ENCODE results near the gene THRSP.
A peak's percentile ranks its signal among the peaks of the same experiment; 100 is the strongest.
"Not testable (repeated sequence)": the region's sequence is repeated elsewhere in the genome, so short reads cannot be mapped to it uniquely, and the experiment has no call there.

Gene THRSP

DNA sequence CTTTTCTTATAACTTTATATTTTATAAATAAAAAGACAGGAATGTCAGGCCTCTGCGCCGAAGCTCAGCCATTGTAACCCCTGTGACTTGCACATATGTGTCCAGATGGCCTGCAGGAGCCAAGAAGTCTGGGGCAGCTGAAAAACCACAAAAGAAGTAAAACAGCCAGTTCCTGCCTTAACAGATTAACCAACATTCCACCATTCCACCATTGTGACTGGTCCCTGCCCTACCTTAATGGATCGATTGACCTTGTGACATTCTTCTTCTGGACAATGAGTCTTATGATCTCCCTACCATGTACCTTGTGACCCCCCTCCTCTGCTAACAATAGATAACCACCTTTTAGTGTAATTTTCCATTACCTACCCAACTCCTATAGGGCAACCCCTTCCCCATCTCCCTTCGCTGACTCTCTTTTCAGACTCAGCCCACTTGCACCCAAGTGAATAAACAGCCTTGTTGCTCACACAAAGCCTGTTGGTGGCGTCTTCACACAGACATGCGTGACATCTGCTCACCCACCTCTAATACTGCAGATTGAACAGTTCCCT, 22.9 kb downstream of the THRSP start:
- TF ChIP-seq ZFP3 (CRISPR knock-in tag; IDR thresholded peaks at IDR 0.05) = 0 out of 2 replicates have a peak, but pooled peaks have one; percentile 13
- ATAC-seq = not testable (repeated sequence)

DNA sequence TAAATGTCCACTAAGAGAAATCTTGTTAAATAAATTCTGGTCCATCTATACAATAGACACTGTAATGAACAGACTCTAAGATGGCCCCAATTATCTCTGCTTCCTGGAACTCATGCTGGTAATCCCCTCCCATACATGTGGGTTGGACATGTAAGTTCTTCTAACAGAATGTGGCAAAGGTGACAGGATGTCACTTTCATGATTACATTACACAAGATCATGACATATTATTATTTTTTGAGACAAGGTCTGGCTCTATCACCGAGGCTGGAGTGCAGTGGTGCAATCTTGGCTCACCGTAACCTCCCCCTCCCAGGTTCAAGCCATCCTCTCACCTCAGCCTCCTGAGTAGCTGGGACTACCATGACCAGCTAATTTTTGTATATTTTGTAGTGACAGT, 30.6 kb downstream of the THRSP start:
- no peak for ATAC-seq
- TF ChIP-seq SNAI2 (CRISPR knock-in tag; IDR thresholded peaks at IDR 0.05) (no peak), ZNF8 (CRISPR knock-in tag; IDR thresholded peaks at IDR 0.05) (no peak), ISL1 (CRISPR knock-in tag; IDR thresholded peaks at IDR 0.05) (no peak), ZFP3 (CRISPR knock-in tag; IDR thresholded peaks at IDR 0.05) (no peak), ESRRG (CRISPR knock-in tag; IDR thresholded peaks at IDR 0.05) (no peak), TCF4 (CRISPR knock-in tag; IDR thresholded peaks at IDR 0.05; ENCODE audit: borderline replicate concordance) (no peak), BACH2 (CRISPR knock-in tag; IDR thresholded peaks at IDR 0.05; ENCODE audit: borderline replicate concordance) (no peak), ZNF70 (CRISPR knock-in tag; IDR thresholded peaks at IDR 0.05) (no peak), OSR1 (CRISPR knock-in tag; IDR thresholded peaks at IDR 0.05) (no peak), ZFP30 (CRISPR knock-in tag; IDR thresholded peaks at IDR 0.05) (no peak), ZC3H10 (CRISPR knock-in tag; IDR thresholded peaks at IDR 0.05) (no peak), ARNTL (CRISPR knock-in tag; IDR thresholded peaks at IDR 0.05; ENCODE audit: borderline replicate concordance, low read depth) (no peak), CSDC2 (CRISPR knock-in tag; IDR thresholded peaks at IDR 0.05) (no peak)
- TF ChIP-seq, protein P1, sequence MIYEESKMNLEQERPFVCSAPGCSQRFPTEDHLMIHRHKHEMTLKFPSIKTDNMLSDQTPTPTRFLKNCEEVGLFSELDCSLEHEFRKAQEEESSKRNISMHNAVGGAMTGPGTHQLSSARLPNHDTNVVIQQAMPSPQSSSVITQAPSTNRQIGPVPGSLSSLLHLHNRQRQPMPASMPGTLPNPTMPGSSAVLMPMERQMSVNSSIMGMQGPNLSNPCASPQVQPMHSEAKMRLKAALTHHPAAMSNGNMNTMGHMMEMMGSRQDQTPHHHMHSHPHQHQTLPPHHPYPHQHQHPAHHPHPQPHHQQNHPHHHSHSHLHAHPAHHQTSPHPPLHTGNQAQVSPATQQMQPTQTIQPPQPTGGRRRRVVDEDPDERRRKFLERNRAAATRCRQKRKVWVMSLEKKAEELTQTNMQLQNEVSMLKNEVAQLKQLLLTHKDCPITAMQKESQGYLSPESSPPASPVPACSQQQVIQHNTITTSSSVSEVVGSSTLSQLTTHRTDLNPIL (CRISPR knock-in tag; IDR thresholded peaks at IDR 0.05; ENCODE audit: low read depth) = no peak
- TF ChIP-seq, protein P2, sequence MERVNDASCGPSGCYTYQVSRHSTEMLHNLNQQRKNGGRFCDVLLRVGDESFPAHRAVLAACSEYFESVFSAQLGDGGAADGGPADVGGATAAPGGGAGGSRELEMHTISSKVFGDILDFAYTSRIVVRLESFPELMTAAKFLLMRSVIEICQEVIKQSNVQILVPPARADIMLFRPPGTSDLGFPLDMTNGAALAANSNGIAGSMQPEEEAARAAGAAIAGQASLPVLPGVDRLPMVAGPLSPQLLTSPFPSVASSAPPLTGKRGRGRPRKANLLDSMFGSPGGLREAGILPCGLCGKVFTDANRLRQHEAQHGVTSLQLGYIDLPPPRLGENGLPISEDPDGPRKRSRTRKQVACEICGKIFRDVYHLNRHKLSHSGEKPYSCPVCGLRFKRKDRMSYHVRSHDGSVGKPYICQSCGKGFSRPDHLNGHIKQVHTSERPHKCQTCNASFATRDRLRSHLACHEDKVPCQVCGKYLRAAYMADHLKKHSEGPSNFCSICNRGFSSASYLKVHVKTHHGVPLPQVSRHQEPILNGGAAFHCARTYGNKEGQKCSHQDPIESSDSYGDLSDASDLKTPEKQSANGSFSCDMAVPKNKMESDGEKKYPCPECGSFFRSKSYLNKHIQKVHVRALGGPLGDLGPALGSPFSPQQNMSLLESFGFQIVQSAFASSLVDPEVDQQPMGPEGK (CRISPR knock-in tag; IDR thresholded peaks at IDR 0.05; ENCODE audit: borderline replicate concordance) = no peak
- TF ChIP-seq, protein P3, sequence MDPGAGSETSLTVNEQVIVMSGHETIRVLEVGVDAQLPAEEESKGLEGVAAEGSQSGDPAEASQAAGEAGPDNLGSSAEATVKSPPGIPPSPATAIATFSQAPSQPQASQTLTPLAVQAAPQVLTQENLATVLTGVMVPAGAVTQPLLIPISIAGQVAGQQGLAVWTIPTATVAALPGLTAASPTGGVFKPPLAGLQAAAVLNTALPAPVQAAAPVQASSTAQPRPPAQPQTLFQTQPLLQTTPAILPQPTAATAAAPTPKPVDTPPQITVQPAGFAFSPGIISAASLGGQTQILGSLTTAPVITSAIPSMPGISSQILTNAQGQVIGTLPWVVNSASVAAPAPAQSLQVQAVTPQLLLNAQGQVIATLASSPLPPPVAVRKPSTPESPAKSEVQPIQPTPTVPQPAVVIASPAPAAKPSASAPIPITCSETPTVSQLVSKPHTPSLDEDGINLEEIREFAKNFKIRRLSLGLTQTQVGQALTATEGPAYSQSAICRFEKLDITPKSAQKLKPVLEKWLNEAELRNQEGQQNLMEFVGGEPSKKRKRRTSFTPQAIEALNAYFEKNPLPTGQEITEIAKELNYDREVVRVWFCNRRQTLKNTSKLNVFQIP (CRISPR knock-in tag; IDR thresholded peaks at IDR 0.05; ENCODE audit: borderline replicate concordance, low read depth) = no peak

DNA sequence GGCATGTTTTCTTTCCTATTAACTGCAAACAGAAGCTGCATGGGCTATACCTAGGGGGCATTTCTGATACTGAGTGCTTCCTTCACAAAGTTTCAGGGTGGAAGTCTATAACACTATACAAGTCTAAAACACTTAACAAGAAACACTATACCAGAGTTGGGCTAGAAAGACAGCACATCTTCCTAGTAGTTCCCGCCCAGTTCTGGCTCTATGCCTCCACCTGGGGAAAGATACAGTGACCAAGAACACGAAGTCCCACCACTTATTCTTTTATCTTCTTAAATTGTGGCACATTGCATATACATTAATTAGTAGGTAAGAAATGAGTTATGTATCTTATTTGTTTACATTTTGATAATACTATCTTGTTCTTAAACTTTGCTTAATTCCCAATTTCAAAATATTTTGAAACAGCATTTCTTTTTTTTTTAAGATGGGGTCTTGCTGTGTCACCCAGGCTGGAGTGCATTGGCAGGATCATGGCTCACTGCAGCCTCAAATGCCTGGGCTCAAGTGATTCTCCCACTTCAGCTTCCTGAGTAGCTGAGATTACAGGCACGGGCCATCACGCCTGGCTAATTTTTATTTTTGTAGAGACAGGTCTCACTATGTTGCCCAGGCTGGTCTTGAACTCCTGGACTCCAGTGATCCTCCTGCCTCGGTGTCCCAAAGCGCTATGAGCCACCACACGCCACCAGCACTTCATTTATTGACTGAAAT, 34.2 kb downstream of the THRSP start:
- no peak for ATAC-seq
- TF ChIP-seq PPARA (CRISPR knock-in tag; IDR thresholded peaks at IDR 0.05; ENCODE audit: borderline replicate concordance) = no peak
- no peak for TF ChIP-seq ZFP30 (CRISPR knock-in tag; IDR thresholded peaks at IDR 0.05)
- no peak for TF ChIP-seq ZNF8 (CRISPR knock-in tag; IDR thresholded peaks at IDR 0.05)
- TF ChIP-seq ISL1 (CRISPR knock-in tag; IDR thresholded peaks at IDR 0.05) = no peak
- no peak for TF ChIP-seq ZNF70 (CRISPR knock-in tag; IDR thresholded peaks at IDR 0.05)
- TF ChIP-seq TOX (CRISPR knock-in tag; IDR thresholded peaks at IDR 0.05; ENCODE audit: borderline replicate concordance) = no peak
- TF ChIP-seq, protein P4, sequence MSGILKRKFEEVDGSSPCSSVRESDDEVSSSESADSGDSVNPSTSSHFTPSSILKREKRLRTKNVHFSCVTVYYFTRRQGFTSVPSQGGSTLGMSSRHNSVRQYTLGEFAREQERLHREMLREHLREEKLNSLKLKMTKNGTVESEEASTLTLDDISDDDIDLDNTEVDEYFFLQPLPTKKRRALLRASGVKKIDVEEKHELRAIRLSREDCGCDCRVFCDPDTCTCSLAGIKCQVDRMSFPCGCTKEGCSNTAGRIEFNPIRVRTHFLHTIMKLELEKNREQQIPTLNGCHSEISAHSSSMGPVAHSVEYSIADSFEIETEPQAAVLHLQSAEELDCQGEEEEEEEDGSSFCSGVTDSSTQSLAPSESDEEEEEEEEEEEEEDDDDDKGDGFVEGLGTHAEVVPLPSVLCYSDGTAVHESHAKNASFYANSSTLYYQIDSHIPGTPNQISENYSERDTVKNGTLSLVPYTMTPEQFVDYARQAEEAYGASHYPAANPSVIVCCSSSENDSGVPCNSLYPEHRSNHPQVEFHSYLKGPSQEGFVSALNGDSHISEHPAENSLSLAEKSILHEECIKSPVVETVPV (CRISPR knock-in tag; IDR thresholded peaks at IDR 0.05) = no peak
- no peak for TF ChIP-seq TCF4 (CRISPR knock-in tag; IDR thresholded peaks at IDR 0.05; ENCODE audit: borderline replicate concordance)

DNA sequence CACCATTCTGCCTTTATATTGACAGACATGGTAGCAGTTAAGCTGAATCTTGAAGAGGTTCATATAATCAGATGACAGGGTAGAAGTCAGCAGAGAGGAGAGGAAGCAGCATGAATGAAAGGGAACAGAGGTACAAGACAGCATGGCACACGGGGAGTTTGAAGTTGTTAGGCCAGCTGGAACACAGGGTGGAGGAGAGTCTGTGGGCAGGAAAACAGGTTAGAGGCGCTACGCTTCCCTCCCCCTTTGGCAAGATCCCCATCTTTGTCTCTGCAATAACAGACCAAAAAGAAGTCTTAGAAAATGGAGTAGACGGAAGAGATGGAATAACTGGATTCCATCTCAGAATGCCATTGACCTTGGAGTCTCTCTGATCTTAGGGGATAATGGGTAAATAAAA, 36.0 kb downstream of the THRSP start:
- ATAC-seq = no peak
- TF ChIP-seq OSR1 (CRISPR knock-in tag; IDR thresholded peaks at IDR 0.05) (no peak), PPARA (CRISPR knock-in tag; IDR thresholded peaks at IDR 0.05; ENCODE audit: borderline replicate concordance) (no peak), TCF4 (CRISPR knock-in tag; IDR thresholded peaks at IDR 0.05; ENCODE audit: borderline replicate concordance) (no peak), ZFP30 (CRISPR knock-in tag; IDR thresholded peaks at IDR 0.05) (no peak), ARNTL (CRISPR knock-in tag; IDR thresholded peaks at IDR 0.05; ENCODE audit: borderline replicate concordance, low read depth) (no peak), ZC3H10 (CRISPR knock-in tag; IDR thresholded peaks at IDR 0.05) (no peak), CSDC2 (CRISPR knock-in tag; IDR thresholded peaks at IDR 0.05) (no peak), GLIS3 (CRISPR knock-in tag; IDR thresholded peaks at IDR 0.05) (no peak)
- TF ChIP-seq, protein P4 (CRISPR knock-in tag; IDR thresholded peaks at IDR 0.05) = no peak
- TF ChIP-seq, protein P3 (CRISPR knock-in tag; IDR thresholded peaks at IDR 0.05; ENCODE audit: borderline replicate concordance, low read depth) = no peak
- TF ChIP-seq, protein P5, sequence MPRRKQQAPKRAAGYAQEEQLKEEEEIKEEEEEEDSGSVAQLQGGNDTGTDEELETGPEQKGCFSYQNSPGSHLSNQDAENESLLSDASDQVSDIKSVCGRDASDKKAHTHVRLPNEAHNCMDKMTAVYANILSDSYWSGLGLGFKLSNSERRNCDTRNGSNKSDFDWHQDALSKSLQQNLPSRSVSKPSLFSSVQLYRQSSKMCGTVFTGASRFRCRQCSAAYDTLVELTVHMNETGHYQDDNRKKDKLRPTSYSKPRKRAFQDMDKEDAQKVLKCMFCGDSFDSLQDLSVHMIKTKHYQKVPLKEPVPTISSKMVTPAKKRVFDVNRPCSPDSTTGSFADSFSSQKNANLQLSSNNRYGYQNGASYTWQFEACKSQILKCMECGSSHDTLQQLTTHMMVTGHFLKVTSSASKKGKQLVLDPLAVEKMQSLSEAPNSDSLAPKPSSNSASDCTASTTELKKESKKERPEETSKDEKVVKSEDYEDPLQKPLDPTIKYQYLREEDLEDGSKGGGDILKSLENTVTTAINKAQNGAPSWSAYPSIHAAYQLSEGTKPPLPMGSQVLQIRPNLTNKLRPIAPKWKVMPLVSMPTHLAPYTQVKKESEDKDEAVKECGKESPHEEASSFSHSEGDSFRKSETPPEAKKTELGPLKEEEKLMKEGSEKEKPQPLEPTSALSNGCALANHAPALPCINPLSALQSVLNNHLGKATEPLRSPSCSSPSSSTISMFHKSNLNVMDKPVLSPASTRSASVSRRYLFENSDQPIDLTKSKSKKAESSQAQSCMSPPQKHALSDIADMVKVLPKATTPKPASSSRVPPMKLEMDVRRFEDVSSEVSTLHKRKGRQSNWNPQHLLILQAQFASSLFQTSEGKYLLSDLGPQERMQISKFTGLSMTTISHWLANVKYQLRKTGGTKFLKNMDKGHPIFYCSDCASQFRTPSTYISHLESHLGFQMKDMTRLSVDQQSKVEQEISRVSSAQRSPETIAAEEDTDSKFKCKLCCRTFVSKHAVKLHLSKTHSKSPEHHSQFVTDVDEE (CRISPR knock-in tag; IDR thresholded peaks at IDR 0.05) = no peak
